Measurements from ENCODE around the gene SDR42E2. TPM values are rescaled to one million over a fixed set of nuclear protein-coding genes. Genes with fewer than 3 reads are reported as not detected.

The SDR42E2 gene
- total and polyA plus RNA-seq, 12 donors, result 0.09 to 0.15 TPM; not detected in 10

GRCh38 chr16:22220069-22220440, 57.7 kb downstream of the SDR42E2 start:
- peak overlapping the region; percentile 18 to 81 (median 58) for H3K27ac ChIP-seq
- intact Hi-C loops (cut with DNase I), result loop anchor here in 1 of 10 donors (1.0 kb wide), 1 partner anchor 12 kb away; no protein-coding TSS in a partner anchor
- peaks cover 4 to 46% (median 27%) of the 10 kb centered on the region in 9 donors for H3K4me1 ChIP-seq
- ATAC-seq (peak; percentile 44 to 83 (median 79)), DNase-seq (peak; percentile 48 to 66)
- H3K4me3 ChIP-seq, result no peak overlapping the region
- 41 to 46% methylated on average over 11 of the region's 11 CpGs for WGBS, 2 donors
- no peaks in the 10 kb centered on the region for H3K27me3 ChIP-seq
- H3K36me3 ChIP-seq, result peaks cover 0 to 31% (median 0%) of the 10 kb centered on the region in 9 donors
- TF ChIP-seq, protein P1, sequence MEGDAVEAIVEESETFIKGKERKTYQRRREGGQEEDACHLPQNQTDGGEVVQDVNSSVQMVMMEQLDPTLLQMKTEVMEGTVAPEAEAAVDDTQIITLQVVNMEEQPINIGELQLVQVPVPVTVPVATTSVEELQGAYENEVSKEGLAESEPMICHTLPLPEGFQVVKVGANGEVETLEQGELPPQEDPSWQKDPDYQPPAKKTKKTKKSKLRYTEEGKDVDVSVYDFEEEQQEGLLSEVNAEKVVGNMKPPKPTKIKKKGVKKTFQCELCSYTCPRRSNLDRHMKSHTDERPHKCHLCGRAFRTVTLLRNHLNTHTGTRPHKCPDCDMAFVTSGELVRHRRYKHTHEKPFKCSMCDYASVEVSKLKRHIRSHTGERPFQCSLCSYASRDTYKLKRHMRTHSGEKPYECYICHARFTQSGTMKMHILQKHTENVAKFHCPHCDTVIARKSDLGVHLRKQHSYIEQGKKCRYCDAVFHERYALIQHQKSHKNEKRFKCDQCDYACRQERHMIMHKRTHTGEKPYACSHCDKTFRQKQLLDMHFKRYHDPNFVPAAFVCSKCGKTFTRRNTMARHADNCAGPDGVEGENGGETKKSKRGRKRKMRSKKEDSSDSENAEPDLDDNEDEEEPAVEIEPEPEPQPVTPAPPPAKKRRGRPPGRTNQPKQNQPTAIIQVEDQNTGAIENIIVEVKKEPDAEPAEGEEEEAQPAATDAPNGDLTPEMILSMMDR (IDR thresholded peaks at IDR 0.05), result no peak
- H3K9me3 ChIP-seq, result no peaks in the 10 kb centered on the region

DNA sequence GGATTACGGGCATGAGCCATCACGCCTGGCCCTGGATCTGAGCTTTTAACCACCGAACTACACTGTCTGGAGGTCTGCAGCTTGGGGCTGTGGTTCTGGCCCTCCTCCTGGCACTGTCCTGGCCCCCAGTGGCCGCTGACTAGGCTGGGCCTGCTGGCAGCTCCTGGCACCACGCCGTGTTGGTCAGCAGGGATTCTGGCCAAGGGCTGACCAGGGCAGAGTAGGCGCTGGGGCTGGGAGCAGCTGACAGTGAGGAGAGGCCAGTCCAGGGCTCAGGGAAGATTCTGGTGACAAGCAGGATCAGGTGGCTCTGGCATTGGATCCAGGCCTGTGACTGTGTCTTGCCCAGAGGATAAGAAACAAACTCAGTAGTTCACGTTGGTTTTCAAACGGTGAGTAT, 58.4 kb downstream of the SDR42E2 start:
- TF ChIP-seq, protein P1 (IDR thresholded peaks at IDR 0.05), result no peak
- intact Hi-C loops (cut with DNase I), result loop anchor here in 1 of 10 donors (1.0 kb wide), 1 partner anchor 12 kb away; no protein-coding TSS in a partner anchor
- no peaks in the 10 kb centered on the region for H3K27me3 ChIP-seq
- DNase-seq (peak; percentile 34 to 46), ATAC-seq (peak; percentile 32 to 82 (median 68))
- 46 to 62% methylated on average over 9 of the region's 9 CpGs for WGBS, 2 donors
- H3K27ac ChIP-seq, result peak overlapping the region; percentile 18 to 81 (median 58)
- no peaks in the 10 kb centered on the region for H3K9me3 ChIP-seq
- H3K4me1 ChIP-seq, result peaks cover 4 to 46% (median 27%) of the 10 kb centered on the region in 9 donors
- H3K36me3 ChIP-seq, result peaks cover 0 to 28% (median 0%) of the 10 kb centered on the region in 9 donors
- no peak overlapping the region for H3K4me3 ChIP-seq

DNA sequence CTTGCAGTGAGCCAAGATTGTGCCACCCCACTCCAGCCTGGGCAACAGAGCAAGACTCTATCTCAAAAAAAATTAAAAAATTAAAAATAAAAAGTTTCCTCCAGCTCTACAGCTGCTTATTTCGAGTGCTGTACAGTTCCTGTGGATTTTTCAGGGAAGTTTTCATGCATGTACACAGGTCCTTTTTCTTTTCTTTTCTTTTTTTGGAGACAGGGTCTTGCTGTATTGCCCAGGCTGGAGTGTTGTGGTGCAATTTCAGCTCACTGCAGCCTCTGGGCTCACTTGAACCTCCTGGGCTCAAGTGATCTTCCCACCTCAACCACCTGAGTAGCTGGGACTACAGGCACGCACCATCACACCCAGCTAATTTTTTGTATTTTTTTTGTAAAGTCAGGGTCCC, 59.7 kb downstream of the SDR42E2 start:
- Histone ChIP-seq H3K27me3 (no peaks in the 10 kb centered on the region), H3K9me3 (no peaks in the 10 kb centered on the region), H3K36me3 (peaks cover 0 to 35% (median 0%) of the 10 kb centered on the region in 9 donors), H3K4me1 (peaks cover 4 to 40% (median 23%) of the 10 kb centered on the region in 9 donors), H3K27ac (no peak overlapping the region), H3K4me3 (no peak overlapping the region)
- ATAC-seq (no peak), DNase-seq (no peak)
- TF ChIP-seq, protein P1 (IDR thresholded peaks at IDR 0.05), result no peak
- WGBS, 2 donors, result 98 to 100% methylated on average over 2 of the region's 2 CpGs
- intact Hi-C loops (cut with DNase I), result no loop called here

GRCh38 chr16:22222998-22223397, 60.7 kb downstream of the SDR42E2 start:
- DNase-seq (no peak), ATAC-seq (no peak)
- WGBS, 2 donors, result 88 to 93% methylated on average over 1 of the region's 1 CpG
- Histone ChIP-seq H3K9me3 (no peaks in the 10 kb centered on the region), H3K4me1 (peaks cover 4 to 36% (median 20%) of the 10 kb centered on the region in 9 donors), H3K4me3 (no peak overlapping the region), H3K36me3 (peaks cover 0 to 45% (median 5%) of the 10 kb centered on the region in 9 donors), H3K27ac (no peak overlapping the region), H3K27me3 (no peaks in the 10 kb centered on the region)
- TF ChIP-seq, protein P1 (IDR thresholded peaks at IDR 0.05), result no peak
- intact Hi-C loops (cut with DNase I), result no loop called here
